Umbilical cord (tissue), 2 donors: ENCODE data around the gene SLF2. TPM values are rescaled to one million over a fixed set of nuclear protein-coding genes. Genes with fewer than 3 reads are reported as not detected.

Experiments
- DNase-seq: peaks from one replicate; pipeline ENCODE4 v3.0.0-alpha.2; 2015; ENCODE audit warnings: low spot score
- total RNA-seq: library from RNA; depleted of rRNA; stranded (reverse); fragments of >200 nt; gene quantifications from one replicate; pipeline ENCODE4 v1.2.3, GENCODE V29; 2014; ENCODE audit warnings: low replicate concordance; ENCODE audit not compliant: insufficient read depth

SLF2 gene
- total RNA-seq, 1 donor from 2014 or later, result 59.7 TPM

DNA sequence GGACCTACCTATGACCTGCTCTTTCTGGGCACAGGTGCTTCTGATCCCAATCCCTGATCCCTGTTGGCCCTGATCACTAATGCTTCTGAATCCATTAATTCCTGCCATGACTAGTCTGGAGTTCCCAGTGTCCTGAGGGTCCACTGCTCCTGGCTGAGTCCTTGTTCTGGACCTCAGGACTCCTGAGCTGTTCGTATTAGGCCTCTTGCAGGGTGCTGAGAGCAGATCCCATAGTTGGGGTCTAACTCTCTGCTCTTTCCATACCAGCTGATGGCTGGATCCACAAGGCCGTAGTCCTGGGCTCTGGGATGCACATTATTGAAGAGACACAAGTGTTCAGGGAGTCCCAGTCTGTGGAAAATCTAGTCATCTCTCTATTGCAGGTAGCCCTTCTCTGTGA, 67.5 kb downstream of the SLF2 start:
- DNase-seq, result no peak

DNA sequence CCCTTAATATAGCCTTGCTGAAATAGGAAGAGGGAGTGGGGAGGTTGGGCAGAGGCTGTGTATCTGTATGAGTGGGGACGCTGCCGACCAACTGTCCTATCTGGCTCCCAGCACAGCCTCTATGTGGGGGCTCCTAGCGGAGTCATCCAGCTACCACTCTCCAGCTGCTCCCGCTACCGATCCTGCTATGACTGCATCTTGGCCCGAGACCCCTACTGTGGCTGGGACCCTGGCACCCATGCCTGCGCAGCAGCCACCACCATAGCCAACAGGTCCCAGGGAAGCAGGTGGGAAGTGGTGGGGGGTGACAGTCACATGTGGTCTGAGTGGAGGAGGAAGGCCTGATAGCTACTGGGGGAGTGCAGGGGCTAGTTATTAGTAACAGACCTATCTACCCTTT, 67.9 kb downstream of the SLF2 start:
- DNase-seq, result no peak

DNA sequence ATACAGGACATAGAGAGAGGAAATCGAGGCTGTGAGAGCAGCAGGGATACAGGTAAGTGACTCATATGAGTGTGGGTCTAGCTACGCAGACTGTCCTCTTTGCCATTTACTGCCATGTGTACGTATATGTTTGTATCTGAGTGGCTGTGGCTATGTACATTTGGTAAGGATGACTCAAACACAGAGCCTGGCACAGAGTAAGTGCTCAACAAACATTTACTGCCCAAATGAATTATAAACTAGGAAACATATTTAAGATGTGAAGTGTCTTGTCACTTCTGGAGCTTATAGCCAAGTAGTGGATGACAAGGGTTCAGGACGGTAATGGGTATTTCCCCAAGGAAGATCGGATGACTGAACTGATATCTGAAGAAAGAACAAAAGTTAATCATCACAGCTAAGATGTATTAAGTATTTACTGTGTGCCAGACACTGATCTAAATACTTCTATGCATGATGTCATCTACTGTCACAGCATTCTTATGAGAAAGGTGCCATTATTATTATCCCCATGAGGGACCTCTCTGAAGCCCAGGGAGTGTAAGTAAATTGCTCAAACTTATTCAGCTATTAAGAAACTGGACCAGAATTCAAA, 68.5 kb downstream of the SLF2 start:
- no peak for DNase-seq

DNA sequence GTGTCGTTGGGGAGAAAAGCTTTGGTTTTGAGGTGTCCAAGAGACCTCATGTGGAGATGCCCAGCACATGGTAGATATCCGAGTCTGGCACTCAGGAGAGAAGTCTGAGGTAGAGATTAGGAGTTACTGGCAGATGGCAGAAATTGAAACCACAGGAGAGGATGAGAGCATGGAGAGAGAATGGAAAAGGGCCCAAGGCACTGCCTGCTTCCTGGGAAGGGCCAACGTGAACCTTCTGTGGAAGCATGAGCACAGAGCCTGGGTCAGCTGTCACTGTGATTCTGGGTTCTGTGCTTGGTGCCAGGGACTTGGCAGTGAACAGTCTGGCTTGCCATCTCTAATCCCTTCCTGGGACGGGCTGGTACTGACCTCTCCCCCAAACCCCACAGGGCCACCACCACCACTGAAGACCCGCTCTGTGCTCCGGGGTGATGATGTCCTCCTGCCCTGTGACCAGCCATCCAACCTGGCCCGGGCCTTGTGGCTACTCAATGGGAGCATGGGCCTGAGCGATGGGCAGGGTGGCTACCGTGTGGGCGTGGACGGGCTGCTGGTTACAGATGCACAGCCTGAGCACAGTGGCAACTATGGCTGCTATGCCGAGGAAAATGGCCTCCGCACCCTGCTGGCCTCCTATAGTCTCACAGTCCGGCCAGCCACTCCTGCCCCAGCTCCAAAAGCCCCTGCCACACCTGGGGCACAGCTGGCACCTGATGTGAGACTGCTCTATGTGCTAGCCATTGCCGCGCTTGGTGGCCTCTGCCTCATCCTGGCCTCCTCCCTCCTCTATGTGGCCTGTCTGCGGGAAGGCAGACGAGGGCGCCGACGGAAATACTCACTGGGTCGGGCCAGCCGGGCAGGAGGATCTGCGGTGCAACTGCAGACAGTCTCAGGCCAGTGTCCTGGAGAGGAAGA, 70.4 kb downstream of the SLF2 start:
- DNase-seq, result no peak

DNA sequence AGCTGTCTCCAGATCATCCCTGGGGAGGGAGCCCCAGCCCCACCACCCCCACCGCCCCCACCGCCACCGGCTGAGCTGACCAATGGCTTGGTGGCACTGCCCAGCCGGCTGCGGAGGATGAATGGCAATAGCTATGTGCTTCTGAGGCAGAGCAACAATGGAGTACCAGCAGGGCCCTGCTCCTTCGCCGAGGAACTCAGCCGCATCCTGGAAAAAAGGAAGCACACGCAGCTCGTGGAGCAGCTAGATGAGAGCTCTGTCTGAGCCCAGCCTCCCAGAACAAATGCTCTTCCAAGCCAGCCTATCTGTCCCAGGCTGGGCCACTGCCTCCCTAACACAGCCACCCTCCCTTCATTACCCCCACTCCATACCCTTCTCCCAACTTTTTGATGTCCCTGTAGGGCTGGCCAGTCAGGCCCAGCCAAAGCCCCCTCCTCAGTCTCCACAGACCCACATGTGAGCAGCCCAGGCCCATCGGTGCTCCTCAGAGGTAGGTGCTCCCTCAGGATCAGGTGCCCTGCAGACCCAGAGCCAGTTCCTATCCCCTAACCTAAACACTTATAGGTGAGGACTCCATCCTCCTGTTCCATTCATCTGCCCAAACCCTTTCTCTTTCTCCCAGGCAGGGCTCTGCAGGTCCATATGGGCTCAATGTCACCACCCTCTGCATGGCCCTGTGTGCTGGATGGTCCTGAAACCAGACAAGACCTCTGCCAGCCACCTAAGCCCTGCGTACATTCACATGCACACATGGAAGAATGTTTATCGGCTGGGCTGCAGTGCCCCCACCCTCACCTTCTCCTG, 71.3 kb downstream of the SLF2 start:
- no peak for DNase-seq

DNA sequence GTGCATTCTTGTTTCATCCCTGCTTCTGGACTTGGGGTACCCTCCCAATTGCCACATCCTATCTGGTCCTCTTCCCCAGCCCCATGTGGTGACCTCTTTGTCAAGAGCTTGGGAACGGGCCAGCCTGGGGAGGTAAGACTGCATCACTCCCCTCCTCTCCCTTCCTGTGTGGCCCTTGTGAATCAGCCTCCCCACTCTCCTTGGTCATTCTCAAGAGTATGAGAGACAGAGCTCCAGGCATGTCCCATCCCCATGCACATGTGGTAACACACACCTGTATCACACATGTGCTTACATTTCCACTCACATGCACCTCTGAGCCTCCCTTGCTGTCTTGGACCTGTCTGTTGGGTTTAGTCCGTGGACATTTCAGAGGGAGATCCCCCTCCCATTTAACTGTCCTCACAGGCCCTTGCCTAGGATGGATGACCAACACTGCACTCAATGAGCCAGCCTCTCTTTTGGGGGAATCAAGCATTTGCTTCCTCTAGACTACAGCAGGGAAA, 72.0 kb downstream of the SLF2 start:
- DNase-seq, result no peak

DNA sequence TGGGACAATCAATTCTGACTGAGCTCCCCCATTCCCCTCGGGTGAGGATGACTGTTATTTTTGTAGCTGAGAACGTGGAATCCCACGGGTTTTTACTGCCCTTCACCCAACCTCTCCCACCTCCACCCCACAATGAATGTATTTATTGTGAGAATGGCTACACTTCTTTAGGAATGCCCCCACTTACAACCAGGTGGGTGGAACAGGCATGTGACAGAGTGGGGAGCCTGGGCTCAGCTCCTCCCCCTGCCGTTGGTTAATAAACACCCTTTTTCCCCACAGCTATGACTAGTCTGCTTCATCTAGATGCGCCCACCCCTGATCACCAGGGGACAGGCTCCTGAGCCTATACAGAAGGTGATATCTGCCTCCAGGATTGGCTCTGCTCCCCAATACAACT, 72.6 kb downstream of the SLF2 start:
- no peak for DNase-seq

DNA sequence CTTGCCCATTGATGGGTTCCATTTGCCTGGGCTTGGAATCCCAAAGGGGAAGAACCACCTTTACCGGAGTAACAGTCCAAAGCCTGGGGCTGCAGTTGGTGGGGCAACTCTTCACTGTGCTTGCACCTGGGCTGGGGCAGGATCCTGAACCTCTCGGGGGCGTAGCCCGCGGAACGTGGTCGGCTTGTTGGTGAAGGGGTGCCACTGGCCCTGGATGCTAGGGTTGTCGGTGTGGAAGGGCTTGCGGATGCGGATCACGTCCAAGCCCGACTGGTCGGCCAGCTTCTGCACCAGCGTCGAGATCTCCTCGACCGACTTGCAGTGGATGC, 73.8 kb downstream of the SLF2 start:
- DNase-seq, result no peak

DNA sequence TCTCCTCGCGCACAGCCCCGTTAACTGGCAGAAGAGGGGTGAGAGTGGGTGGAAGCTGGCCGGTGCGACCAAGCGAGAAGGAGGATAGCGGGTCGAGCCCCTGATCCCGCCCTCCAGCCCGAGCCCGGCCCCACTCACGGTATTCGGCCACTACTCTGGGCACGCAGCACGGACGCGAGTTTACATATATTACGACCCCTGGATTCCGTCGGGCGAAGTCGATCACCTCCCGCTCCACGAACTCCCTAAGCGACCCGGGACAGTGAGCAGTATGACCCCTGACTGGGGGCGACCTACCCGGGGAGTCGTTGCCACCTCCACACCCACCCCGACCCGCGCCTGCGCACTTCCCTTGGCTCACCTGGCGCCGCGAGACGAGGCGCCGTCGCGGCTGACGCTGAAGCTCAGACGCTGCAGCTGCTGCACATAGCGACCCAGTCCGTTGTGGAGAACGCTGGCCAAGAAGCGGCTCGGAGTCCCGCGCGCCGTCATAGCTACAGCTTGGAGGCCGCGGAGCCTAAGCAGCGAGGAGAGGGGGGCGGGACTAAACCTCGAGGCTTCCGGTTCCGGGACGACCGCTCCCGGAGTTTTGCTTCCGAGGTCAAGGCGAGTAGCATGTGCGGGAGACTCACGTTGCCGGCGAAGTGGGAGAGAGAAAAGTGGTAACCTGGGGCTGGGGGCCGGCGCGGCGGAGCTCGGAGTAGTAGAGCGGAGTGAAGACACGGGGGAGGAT, 74.4 kb downstream of the SLF2 start, which contains the start of the genes MRPL43 and TWNK:
Gene MRPL43, minus strand, starts transcription at position 546 of the 733 bp plus-strand sequence. Its CDS starts 54 bp downstream, at position 492.
Gene TWNK, plus strand, starts transcription at position 592 of the 733 bp plus-strand sequence. CDS start 668 bp downstream, outside the sequence.
- peak; percentile 88 for DNase-seq

DNA sequence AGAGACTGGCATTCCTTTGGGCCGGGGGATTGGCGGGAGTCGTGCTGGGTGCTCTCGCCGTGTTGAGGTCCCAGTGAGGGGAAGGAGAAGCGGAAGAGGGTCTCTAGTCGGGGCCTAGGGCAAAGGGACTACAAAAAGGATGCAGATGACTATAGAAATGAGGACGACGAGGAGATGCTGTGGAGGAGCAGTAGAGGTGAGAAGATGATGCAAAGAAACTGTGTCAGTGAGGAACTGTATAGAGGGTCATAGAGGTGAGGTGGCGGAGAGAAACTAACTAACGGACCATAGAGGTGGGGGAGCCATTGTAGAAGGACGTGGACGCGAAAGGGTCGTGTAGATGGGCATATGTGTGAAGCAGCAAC, 74.9 kb downstream of the SLF2 start:
- DNase-seq, result no peak

DNA sequence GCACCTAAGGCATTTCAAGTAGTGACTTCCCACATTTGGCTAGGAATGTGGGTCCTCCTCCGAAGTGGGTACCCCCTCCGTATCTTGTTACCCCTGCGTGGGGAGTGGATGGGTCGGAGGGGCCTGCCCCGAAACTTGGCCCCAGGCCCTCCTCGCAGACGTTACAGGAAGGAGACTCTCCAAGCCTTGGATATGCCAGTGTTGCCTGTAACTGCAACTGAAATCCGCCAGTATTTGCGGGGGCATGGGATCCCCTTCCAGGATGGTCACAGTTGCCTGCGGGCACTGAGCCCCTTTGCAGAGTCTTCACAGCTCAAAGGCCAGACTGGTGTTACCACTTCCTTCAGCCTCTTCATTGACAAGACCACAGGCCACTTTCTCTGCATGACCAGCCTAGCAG, 75.4 kb downstream of the SLF2 start:
- no peak for DNase-seq

DNA sequence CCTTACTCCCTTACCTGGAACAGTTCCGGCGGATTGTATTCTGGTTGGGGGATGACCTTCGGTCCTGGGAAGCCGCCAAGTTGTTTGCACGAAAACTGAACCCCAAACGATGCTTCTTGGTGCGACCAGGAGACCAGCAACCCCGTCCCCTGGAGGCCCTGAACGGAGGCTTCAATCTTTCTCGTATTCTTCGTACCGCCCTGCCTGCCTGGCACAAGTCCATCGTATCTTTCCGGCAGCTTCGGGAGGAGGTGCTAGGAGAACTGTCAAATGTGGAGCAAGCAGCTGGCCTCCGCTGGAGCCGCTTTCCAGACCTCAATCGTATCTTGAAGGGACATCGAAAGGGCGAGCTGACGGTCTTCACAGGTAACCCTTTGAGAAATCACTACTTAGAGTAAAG, 76.3 kb downstream of the SLF2 start:
- DNase-seq, result no peak

DNA sequence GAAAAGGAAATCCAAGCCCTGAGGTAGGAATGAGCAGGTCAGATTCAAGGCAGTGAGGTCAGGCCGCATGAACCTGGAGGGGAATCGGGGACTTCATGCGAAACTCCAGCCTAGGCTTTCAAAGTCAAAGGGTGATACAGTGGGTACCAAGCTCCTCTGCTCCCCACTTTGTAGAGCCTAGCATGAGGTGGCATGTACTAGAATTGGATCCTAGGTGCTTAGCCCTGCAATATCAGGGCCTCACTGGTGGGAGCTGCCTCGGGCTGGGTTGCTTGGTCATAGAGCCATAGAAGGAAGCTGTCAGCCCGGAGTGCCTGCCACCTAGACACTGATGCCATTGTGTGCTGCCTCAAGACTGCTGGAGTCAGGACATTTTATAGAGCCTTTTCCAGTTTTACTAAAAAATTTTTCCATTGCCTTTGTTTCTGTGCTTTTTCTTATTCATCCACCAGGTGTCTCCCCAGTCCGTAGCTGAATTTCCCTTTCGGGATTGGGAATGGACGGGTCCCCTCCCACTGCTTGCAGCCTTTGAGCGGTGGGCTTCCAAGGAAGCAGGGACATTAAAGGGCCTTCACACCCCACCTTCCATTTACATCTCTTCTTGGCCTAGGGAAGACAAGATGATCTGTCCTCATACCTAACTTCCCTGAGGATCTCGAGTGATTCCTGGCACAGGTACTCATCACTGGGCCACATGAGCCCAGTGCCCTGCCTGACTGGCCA, 81.4 kb downstream of the SLF2 start:
- DNase-seq, result peak; percentile 62

DNA sequence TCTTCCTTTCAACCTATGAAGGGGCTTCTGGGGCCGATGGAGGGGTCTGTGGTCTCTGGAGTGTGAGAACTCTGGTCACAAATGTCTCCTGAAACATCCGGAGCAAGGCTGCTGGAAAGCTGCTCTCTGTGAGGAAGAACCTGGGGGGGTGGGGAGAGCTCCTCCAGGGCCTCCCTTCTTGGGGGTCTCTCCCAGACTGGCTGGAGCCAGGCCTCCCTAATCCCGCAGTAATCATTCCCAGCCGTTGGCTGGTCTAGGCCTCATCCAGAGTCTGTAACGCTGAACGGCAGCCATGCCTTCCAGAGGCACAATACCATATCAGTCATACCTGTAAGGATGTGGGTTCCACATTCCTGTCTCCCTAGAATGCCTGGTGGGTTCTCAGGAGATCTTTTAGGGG, 82.4 kb downstream of the SLF2 start:
- DNase-seq, result peak; percentile 39

DNA sequence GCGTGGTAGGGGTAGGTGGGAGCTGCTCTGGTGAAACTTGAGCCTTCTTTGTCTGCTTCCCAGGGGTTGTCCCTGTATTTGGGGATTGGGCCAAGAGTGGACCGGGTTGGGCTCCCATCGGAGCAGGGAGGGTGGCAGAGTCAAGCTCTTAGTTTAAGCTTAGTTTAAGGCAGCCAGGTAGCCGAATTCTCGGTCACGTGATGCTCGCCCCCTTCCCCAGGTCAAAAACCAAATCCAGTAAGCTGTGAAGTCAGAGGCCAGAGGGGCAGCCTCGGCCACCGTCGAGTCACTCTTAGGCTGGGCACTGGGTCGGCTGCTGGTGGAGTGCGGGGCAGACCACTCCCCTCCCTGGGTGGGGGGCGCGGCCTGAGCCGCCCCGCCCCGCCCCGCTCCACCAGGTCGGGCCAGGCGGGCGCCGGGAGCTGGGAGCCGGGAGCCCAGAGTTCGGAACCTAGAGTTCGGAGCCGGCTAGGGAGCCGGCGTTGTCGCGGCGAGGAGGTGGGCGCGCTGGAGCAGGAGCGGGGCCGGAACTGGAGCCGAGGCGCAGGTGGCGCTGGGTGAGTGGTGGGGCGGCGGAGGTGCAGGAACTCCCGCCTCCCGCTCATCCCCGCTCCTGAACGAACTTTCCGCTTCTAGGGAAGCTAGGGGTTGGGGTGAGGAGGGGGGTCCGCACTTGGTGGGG, 84.1 kb downstream of the SLF2 start:
- no peak for DNase-seq

DNA sequence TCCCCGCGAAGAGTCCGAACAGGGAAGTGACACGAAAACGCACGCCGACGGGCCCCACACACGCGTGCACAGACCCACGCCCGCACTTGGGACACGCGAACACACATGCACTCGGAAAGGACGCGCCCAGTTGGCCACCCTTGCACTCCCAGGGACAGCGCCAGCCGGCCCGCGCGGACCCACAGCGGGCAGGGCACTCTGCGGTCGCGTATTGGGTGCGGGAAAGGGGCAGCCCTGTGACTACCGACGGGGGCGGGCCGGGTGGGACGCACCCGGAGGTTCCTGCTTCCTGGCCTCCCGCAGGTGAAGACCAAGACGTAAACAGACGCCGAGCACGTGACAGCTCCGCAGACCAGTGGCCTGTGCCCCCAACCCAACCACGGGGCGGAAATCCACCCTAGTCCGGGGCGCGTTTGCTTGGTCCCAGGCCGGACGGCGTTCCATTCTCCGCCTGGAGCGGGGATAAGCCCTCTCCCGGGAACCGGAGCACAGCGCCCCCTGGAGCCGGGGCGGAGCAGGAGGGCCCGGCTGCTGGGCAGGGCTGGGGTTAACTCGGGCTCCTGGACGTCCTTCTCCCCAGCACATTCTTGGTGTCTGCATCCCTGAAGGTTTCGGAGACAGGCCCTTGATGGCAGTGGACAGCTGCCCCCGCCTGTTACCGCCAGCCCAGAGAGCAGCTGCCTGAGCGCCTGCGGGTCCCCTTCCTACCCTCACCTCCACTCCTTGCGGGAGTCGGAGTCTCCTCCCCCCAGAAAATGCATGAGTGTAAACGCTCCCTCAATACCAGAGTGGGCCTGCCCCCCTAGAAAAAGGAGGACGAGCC, 84.8 kb downstream of the SLF2 start:
- peak; percentile 66 for DNase-seq

DNA sequence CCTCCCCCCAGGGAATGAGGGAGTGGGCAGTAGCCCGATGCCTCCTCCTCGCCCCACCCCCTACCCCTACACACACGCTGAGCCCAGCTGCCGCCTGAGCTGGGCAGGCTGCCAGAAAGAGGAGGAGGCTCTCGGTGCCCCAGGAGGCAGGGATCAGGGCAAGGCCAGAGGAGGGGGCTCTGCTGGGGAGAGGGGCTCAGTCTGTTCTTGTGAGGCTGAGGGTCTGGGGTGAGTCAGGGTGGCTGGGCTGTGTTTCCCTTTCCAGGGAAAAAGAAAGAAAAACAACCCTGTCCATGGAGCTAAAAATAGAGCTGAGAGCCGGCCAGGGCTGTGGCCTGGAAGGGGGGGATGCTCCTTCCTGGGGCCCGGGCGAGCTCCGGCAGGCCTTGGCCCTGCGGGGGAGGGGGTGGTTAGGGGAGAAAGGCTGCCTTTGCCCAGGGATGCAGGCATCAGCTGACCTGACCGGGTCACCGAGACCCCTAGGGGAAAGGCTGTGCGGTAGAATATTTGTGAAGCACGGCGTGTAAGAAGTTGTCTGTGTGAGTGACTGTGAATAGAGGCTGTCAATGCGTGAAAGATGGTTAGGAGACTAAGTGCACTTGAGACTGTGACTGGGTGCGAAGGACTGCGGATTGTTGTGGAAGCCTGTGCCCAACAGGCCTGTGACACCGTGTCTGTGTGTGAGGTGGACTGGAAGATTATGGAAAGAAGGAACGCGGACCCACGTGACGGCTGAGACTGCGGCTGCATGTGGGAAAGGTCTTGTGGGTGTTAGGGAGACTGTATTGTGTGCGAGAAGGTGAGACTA, 85.6 kb downstream of the SLF2 start:
- DNase-seq, result peak; percentile 95

DNA sequence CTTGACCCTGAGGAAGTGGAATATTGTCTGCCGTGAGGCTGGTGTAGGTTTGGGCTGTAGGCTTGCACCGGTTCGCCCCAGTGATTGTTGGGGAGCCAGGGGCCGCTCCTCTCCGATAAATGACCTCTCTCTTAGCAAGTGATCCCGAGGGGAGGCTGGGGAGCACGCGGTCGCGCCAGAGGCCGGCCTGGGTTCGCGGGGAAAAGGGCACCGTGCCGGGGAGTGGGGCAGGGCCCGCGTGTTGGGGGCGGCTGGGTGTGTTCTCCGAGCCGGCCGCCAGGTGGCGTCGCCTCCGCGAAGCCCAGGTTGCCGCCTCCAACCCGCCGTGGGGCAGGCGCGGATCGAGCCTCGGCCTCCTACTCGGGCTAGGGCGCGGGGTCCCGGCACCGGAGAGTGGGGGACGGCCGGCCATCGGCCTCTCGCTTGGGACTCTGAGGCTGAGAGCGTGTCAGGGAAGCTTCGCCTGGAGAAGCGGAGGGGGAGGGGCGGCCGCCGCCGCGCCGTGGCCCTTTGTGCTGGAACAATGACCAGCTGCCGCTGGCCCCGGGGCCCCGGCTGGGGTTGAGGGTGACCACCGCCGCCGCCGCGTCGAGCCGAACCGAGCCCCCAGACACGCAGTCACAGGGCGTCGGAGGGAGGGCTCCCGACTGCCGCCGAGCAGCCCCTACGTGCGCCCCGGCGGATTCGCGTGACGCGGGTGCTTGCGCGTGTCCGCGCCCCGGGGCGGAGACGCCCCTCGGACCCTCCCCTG, 86.4 kb downstream of the SLF2 start:
- peak; percentile 89 for DNase-seq
